Esophagus squamous epithelium (tissue), 4 donors: ENCODE measurements around the gene SMAD4.

Source experiments
- CTCF ChIP-seq, 6 experiments: fragments of 450-650 bp in 4 of 6; fragments of 200-600 bp in 2 of 6; sonication (generic) in 2 of 6; IDR thresholded peaks; one replicate each; pipeline ENCODE4 v1.5.1; 2016 to 2019; ENCODE audit warnings: antibody characterized with exemption in 6 of 6, mild to moderate bottlenecking in 4 of 6, moderate library complexity in 4 of 6
- POLR2A ChIP-seq, 4 donors: fragments of 450-650 bp; IDR thresholded peaks; one replicate each; pipeline ENCODE4 v1.6.1; 2017; ENCODE audit warnings: antibody characterized with exemption in 4 of 4, mild to moderate bottlenecking in 4 of 4, moderate library complexity in 3 of 4

DNA sequence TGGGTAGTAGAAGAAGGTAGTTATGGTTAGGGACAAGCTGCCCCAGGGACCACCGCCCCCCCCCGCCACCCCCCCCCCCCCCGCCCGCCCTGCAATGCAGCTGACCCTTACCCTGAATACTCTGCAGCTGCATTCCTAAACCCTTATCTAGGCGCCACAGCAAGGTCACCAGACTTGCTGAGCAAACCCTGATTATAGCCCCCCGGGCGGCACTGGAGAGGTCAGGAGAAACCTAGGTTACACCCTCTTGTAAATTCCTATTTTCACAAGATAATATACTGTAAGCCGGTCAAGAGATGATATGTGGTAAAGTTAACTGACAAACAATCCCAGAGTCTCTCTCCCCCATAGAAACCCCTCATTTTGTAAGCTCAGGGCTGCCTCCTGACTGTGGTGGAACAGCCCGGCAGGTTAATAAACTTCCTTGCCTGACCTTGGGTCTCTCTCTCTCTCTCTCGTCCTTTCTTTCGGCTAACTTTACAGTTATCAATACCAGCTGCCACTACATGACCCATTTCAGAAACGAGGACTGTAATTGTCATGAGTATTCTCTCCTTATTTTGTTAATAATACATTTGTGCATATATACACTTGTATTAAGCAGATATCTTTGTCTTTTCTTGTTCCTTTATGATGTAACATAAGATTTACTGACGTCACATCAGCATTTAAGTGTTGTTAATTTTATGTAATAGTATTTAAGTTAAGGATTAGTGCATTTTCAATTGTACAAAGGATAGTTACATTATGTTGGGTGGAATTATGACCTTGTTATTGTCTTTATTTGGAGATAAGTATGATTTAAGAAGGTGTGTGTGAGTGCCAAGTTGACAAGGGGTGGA is 22.8 kb upstream of the SMAD4 start:
- TF ChIP-seq CTCF (IDR thresholded peaks at IDR 0.05), result no peak
- no peak for TF ChIP-seq POLR2A (IDR thresholded peaks at IDR 0.05)
